GM23338 (cell line): ENCODE measurements around the gene DLG2. TPM values are rescaled to one million over a fixed set of nuclear protein-coding genes. Genes with fewer than 3 reads are reported as not detected.

Experiments
- ATAC-seq: fragments of 200-7000 bp; cut with Tn5 transposase; 3 replicates; pipeline ENCODE4 v1.9.1; 2020
- DNase-seq: peaks from one replicate; pipeline ENCODE4 v3.0.0-alpha.2; 2015; ENCODE audit warnings: low spot score
- H2AFZ ChIP-seq: fragments of 200-600 bp; sonication (generic); 2 replicates; pipeline ENCODE4 v1.8.0; 2016; ENCODE audit warnings: antibody characterized with exemption, mild to moderate bottlenecking, moderate library complexity
- H3F3A ChIP-seq: fragments of 200-600 bp; sonication (generic); replicated peaks from 2 replicates; pipeline ENCODE4 v1.8.0; 2017; ENCODE audit warnings: antibody characterized with exemption, mixed run types, low read depth
- H3K27ac ChIP-seq: fragments of 200-600 bp; sonication (generic); 2 replicates; pipeline ENCODE4 v1.6.1; 2016; ENCODE audit warnings: low read depth
- H3K27me3 ChIP-seq: fragments of 200-600 bp; sonication (generic); 2 replicates; pipeline ENCODE4 v1.8.0; 2016; ENCODE audit warnings: mild to moderate bottlenecking, mixed run types, moderate library complexity; ENCODE audit not compliant: insufficient read depth
- H3K36me3 ChIP-seq: fragments of 200-600 bp; sonication (generic); 2 replicates; pipeline ENCODE4 v1.8.0; 2016; ENCODE audit warnings: mild to moderate bottlenecking; ENCODE audit not compliant: insufficient read depth
- H3K4me1 ChIP-seq: fragments of 200-600 bp; sonication (generic); 2 replicates; pipeline ENCODE4 v1.8.0; 2016; ENCODE audit warnings: mild to moderate bottlenecking, moderate library complexity; ENCODE audit not compliant: insufficient read depth
- H3K4me2 ChIP-seq: fragments of 200-600 bp; sonication (generic); 2 replicates; pipeline ENCODE4 v1.7.1; 2017; ENCODE audit warnings: mixed run types
- H3K4me3 ChIP-seq: fragments of 200-600 bp; sonication (generic); 2 replicates; pipeline ENCODE4 v1.6.1; 2016; ENCODE audit warnings: mixed run types
- H3K79me2 ChIP-seq: fragments of 200-600 bp; sonication (generic); replicated peaks from 2 replicates; pipeline ENCODE4 v1.8.0; 2017; ENCODE audit warnings: mild to moderate bottlenecking; ENCODE audit not compliant: insufficient read depth
- H3K9me2 ChIP-seq: fragments of 200-600 bp; sonication (generic); 2 replicates; pipeline ENCODE4 v1.8.0; 2017; ENCODE audit not compliant: insufficient read depth
- H4K20me1 ChIP-seq: fragments of 200-600 bp; sonication (generic); replicated peaks from 2 replicates; pipeline ENCODE4 v1.8.0; 2017; ENCODE audit warnings: mild to moderate bottlenecking; ENCODE audit not compliant: insufficient read depth
- H3K27ac Mint-ChIP-seq: 2 replicates; pipeline ENCODE4 v1.8.0; 2020; ENCODE audit warnings: inconsistent platforms, mild to moderate bottlenecking, moderate library complexity, mixed read lengths
- H3K27me3 Mint-ChIP-seq: 3 replicates; pipeline ENCODE4 v1.8.0; 2022; ENCODE audit warnings: low read depth, mild to moderate bottlenecking, moderate library complexity, mixed read lengths, inconsistent platforms; ENCODE audit not compliant: insufficient read depth, poor library complexity
- H3K36me3 Mint-ChIP-seq: 3 replicates; pipeline ENCODE4 v1.8.0; 2021; ENCODE audit warnings: low read depth, mild to moderate bottlenecking, inconsistent platforms, moderate library complexity, mixed read lengths
- H3K4me1 Mint-ChIP-seq: 3 replicates; pipeline ENCODE4 v1.8.0; 2020; ENCODE audit warnings: mild to moderate bottlenecking, inconsistent platforms, mixed read lengths
- H3K4me3 Mint-ChIP-seq: 3 replicates; pipeline ENCODE4 v1.8.0; 2021; ENCODE audit warnings: moderate library complexity, mild to moderate bottlenecking, inconsistent platforms, mixed read lengths
- H3K9me3 Mint-ChIP-seq: 3 replicates; pipeline ENCODE4 v1.8.0; 2020; ENCODE audit warnings: moderate library complexity, mild to moderate bottlenecking, inconsistent platforms, mixed read lengths
- CREB1 ChIP-seq: fragments of 250-450 bp; sonication (Bioruptor Pico); IDR thresholded peaks from 2 replicates; pipeline ENCODE4 v1.5.0; 2020; ENCODE audit warnings: low read depth, mild to moderate bottlenecking, moderate library complexity
- EZH2 ChIP-seq: fragments of 200-600 bp; sonication (generic); IDR thresholded peaks from one replicate; pipeline ENCODE4 v1.8.0; 2017; ENCODE audit warnings: antibody characterized with exemption, mild to moderate bottlenecking, low read depth; ENCODE audit not compliant: unreplicated experiment
- EZH2phosphoT487 ChIP-seq: fragments of 200-600 bp; sonication (generic); IDR thresholded peaks from one replicate; pipeline ENCODE4 v1.8.1; 2018; ENCODE audit warnings: antibody characterized with exemption; ENCODE audit not compliant: unreplicated experiment
- JUNB ChIP-seq: IDR thresholded peaks from one replicate; pipeline ENCODE4 v1.6.1; 2016; ENCODE audit warnings: antibody characterized with exemption; ENCODE audit not compliant: unreplicated experiment
- NANOG ChIP-seq: IDR thresholded peaks from 2 replicates; pipeline ENCODE4 v1.6.1; 2016; ENCODE audit warnings: antibody characterized with exemption, borderline replicate concordance
- POLR2AphosphoS5 ChIP-seq: IDR thresholded peaks from 2 replicates; pipeline ENCODE4 v1.6.1; 2016; ENCODE audit warnings: antibody characterized with exemption, low read depth
- STAT1 ChIP-seq: IDR thresholded peaks from one replicate; pipeline ENCODE4 v1.6.1; 2016; ENCODE audit warnings: antibody characterized with exemption; ENCODE audit not compliant: unreplicated experiment
- ZNF114 ChIP-seq: fragments of 250-450 bp; sonication (Bioruptor Pico); IDR thresholded peaks from 2 replicates; pipeline ENCODE4 v1.5.0; 2020; ENCODE audit warnings: mild to moderate bottlenecking, moderate library complexity
- ZNF331 ChIP-seq: fragments of 250-450 bp; sonication (Bioruptor Pico); IDR thresholded peaks from 2 replicates; pipeline ENCODE4 v1.5.0; 2020; ENCODE audit warnings: low read depth, mild to moderate bottlenecking, moderate library complexity
- polyA plus RNA-seq: library from polyadenylated mRNA; unstranded; fragments of >200 nt; fragmentation: Nextera tagmentation; extraction: Ambion mirVana; gene quantifications from 2 replicates; pipeline ENCODE4 v1.2.1, GENCODE V29; 2016
- total RNA-seq: library from RNA; depleted of rRNA; stranded (reverse); fragments of >200 nt; shearing (Covaris generic); gene quantifications from 2 replicates; pipeline ENCODE4 v1.2.3, GENCODE V29; 2014
- TF ChIP-seq, protein P1 (sequence below): IDR thresholded peaks from one replicate; pipeline ENCODE4 v1.6.1; 2018; ENCODE audit warnings: antibody characterized with exemption; ENCODE audit not compliant: unreplicated experiment
- TF ChIP-seq, protein P2 (sequence below), 2 experiments: fragments of 200-600 bp in 1 of 2; sonication (generic) in 1 of 2; conservative IDR thresholded peaks; 2 replicates each; pipeline versions ENCODE4 v1.5.1 to v1.6.1; 2016 to 2017; ENCODE audit warnings: antibody characterized with exemption in 2 of 2, low read depth in 2 of 2, mild to moderate bottlenecking in 2 of 2, moderate library complexity in 1 of 2

DLG2 gene
- total and polyA plus RNA-seq, 2 experiments from 2014 or later = 19.8 to 21.5 TPM

DNA sequence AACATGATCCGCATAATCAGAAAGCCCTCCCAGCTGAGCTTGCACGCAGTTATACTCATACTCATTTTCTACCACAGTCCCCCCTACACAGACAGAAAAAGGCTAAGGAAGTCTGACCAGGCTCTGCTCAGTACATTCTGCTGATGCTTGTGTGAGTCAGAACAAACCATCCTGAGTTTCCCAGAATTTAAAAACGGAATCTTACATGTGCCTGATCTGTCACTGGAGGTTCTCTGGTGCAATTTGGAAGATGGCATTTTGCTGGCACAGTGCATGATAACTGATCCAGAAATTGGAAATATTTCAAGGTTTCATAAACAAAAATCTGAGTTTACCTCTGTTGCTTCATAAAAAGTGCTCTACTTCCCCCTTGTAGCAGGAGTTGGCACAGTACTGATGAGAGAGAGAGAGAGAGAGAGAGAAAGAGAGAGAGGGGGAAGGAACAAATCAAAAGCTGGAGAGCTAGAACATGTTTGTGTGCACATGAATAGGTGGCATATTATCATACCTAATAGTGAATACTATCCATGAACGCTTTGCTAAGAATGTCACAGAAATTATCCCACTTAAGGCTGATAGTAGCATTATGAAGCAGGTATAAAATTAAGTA lies 1085.3 kb downstream of the DLG2 start:
- H3K36me3 Mint-ChIP-seq = peaks cover 11% of the 10 kb centered on the region; the same call in 2 of the 3 replicates
- peaks cover 41% of the 10 kb centered on the region for H3K4me1 Mint-ChIP-seq
- Histone ChIP-seq H3K4me1 (peaks cover 30% of the 10 kb centered on the region), H4K20me1 (no peaks in the 10 kb centered on the region), H3K27ac (peak overlapping the region; percentile 67), H3K27me3 (no peaks in the 10 kb centered on the region), H3K79me2 (no peaks in the 10 kb centered on the region), H3K9me2 (peaks cover 15% of the 10 kb centered on the region), H3K4me3 (no peak overlapping the region), H3K36me3 (no peaks in the 10 kb centered on the region), H3K4me2 (no peak overlapping the region; the same call in 1 of the 2 replicates), H2AFZ (peak overlapping the region; percentile 54; the same call in 1 of the 2 replicates), H3F3A (peaks cover 6% of the 10 kb centered on the region; the same call in 1 of the 2 replicates)
- no peak overlapping the region for H3K4me3 Mint-ChIP-seq
- TF ChIP-seq CREB1 (no peak), STAT1 (no peak), ZNF331 (CRISPR knock-in tag) (no peak), NANOG (no peak), ZNF114 (CRISPR knock-in tag) (no peak), EZH2 (no peak), EZH2phosphoT487 (no peak), POLR2AphosphoS5 (no peak), JUNB (no peak)
- TF ChIP-seq, protein P1, sequence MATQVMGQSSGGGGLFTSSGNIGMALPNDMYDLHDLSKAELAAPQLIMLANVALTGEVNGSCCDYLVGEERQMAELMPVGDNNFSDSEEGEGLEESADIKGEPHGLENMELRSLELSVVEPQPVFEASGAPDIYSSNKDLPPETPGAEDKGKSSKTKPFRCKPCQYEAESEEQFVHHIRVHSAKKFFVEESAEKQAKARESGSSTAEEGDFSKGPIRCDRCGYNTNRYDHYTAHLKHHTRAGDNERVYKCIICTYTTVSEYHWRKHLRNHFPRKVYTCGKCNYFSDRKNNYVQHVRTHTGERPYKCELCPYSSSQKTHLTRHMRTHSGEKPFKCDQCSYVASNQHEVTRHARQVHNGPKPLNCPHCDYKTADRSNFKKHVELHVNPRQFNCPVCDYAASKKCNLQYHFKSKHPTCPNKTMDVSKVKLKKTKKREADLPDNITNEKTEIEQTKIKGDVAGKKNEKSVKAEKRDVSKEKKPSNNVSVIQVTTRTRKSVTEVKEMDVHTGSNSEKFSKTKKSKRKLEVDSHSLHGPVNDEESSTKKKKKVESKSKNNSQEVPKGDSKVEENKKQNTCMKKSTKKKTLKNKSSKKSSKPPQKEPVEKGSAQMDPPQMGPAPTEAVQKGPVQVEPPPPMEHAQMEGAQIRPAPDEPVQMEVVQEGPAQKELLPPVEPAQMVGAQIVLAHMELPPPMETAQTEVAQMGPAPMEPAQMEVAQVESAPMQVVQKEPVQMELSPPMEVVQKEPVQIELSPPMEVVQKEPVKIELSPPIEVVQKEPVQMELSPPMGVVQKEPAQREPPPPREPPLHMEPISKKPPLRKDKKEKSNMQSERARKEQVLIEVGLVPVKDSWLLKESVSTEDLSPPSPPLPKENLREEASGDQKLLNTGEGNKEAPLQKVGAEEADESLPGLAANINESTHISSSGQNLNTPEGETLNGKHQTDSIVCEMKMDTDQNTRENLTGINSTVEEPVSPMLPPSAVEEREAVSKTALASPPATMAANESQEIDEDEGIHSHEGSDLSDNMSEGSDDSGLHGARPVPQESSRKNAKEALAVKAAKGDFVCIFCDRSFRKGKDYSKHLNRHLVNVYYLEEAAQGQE = no peak
- TF ChIP-seq, protein P2, sequence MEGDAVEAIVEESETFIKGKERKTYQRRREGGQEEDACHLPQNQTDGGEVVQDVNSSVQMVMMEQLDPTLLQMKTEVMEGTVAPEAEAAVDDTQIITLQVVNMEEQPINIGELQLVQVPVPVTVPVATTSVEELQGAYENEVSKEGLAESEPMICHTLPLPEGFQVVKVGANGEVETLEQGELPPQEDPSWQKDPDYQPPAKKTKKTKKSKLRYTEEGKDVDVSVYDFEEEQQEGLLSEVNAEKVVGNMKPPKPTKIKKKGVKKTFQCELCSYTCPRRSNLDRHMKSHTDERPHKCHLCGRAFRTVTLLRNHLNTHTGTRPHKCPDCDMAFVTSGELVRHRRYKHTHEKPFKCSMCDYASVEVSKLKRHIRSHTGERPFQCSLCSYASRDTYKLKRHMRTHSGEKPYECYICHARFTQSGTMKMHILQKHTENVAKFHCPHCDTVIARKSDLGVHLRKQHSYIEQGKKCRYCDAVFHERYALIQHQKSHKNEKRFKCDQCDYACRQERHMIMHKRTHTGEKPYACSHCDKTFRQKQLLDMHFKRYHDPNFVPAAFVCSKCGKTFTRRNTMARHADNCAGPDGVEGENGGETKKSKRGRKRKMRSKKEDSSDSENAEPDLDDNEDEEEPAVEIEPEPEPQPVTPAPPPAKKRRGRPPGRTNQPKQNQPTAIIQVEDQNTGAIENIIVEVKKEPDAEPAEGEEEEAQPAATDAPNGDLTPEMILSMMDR (conservative IDR thresholded peaks at IDR 0.05; ENCODE audit: low read depth in 2 of 2) = no peak
- H3K27me3 Mint-ChIP-seq = peaks cover 2% of the 10 kb centered on the region
- DNase-seq (no peak), ATAC-seq (no peak)
- peaks cover 15% of the 10 kb centered on the region; the same call in 2 of the 3 replicates for H3K9me3 Mint-ChIP-seq
- H3K27ac Mint-ChIP-seq = peak overlapping the region; percentile 25; the same call in 1 of the 2 replicates
